CD4-positive, alpha-beta T cell (primary cell): ENCODE results near the gene NOS1AP. TPM values are rescaled to one million over a fixed set of nuclear protein-coding genes. Genes with fewer than 3 reads are reported as not detected.

Experiments
- ATAC-seq: fragments of 200-7000 bp; cut with Tn5 transposase; one replicate; pipeline ENCODE4 v1.10.0; 2022; ENCODE audit warnings: mild to moderate bottlenecking; ENCODE audit not compliant: poor library complexity
- CTCF ChIA-PET: fragments of 350-600 bp; sonication (Branson Sonifier 250); formaldehyde crosslinking; loops from one replicate; lab custom pipeline; 2021; ENCODE audit warnings: antibody characterized with exemption, inconsistent platforms; lab: Charles Lee
- POLR2A ChIA-PET: fragments of 350-600 bp; sonication (Branson Sonifier 250); formaldehyde crosslinking; loops from one replicate; lab custom pipeline; 2021; ENCODE audit warnings: antibody characterized with exemption, inconsistent platforms; lab: Charles Lee
- DNase-seq, 14 experiments: peaks; one replicate each; pipeline ENCODE4 v3.0.0-alpha.2; 2013 to 2020; ENCODE audit warnings: mixed read lengths in 2 of 14
- H3K27ac ChIP-seq, 2 donors: one replicate each; pipeline versions ENCODE4 v1.5.1 to v1.7.0; 2013; ENCODE audit warnings: low read length in 2 of 2, low read depth in 1 of 2, mild to moderate bottlenecking in 1 of 2
- H3K27me3 ChIP-seq, 2 experiments: 1 replicate in 1 of 2; 2 replicates in 1 of 2; pipeline versions ENCODE4 v1.6.1 to v1.7.0; 2013; ENCODE audit warnings: low read length in 2 of 2, control low read depth in 1 of 2, mild to moderate bottlenecking in 1 of 2, moderate library complexity in 1 of 2; ENCODE audit not compliant: insufficient read depth in 2 of 2, control insufficient read depth in 1 of 2
- H3K36me3 ChIP-seq: one replicate; pipeline ENCODE4 v1.6.1; 2013; ENCODE audit warnings: low read length, control low read depth; ENCODE audit not compliant: insufficient read depth
- H3K4me1 ChIP-seq: one replicate; pipeline ENCODE4 v1.6.1; 2013; ENCODE audit warnings: low read length, control low read depth; ENCODE audit not compliant: insufficient read depth
- H3K4me3 ChIP-seq: one replicate; pipeline ENCODE4 v1.5.1; 2013; ENCODE audit warnings: mild to moderate bottlenecking, low read length, moderate library complexity
- H3K9me3 ChIP-seq, 2 experiments: 1 replicate in 1 of 2; 2 replicates in 1 of 2; pipeline versions ENCODE4 v1.6.1 to v1.7.0; 2013; ENCODE audit warnings: low read length in 2 of 2, mild to moderate bottlenecking in 2 of 2, control low read depth in 1 of 2, moderate library complexity in 1 of 2; ENCODE audit not compliant: control insufficient read depth in 1 of 2, insufficient read depth in 1 of 2
- H3K27ac Mint-ChIP-seq: one replicate; pipeline ENCODE4 v1.8.0; 2020; ENCODE audit warnings: mixed read lengths
- H3K27me3 Mint-ChIP-seq: one replicate; pipeline ENCODE4 v1.8.0; 2021; ENCODE audit warnings: mixed read lengths
- H3K36me3 Mint-ChIP-seq: one replicate; pipeline ENCODE4 v1.8.0; 2021; ENCODE audit warnings: low read depth, mixed read lengths
- H3K4me1 Mint-ChIP-seq: one replicate; pipeline ENCODE4 v1.8.0; 2021; ENCODE audit warnings: low read depth, mixed read lengths
- H3K4me3 Mint-ChIP-seq: one replicate; pipeline ENCODE4 v1.8.0; 2020; ENCODE audit warnings: mild to moderate bottlenecking, mixed read lengths
- H3K9me3 Mint-ChIP-seq: one replicate; pipeline ENCODE4 v1.8.0; 2020; ENCODE audit warnings: mixed read lengths
- intact Hi-C, 2 experiments: fragments of 100-400 bp; cut with DNase I in 1 of 2; cut with micrococcal nuclease in 1 of 2; formaldehyde crosslinking; loops; one replicate each; pipeline versions ENCODE4 v1.15.1 to v1.9.0; 2023 to 2025; cut with DNase I, micrococcal nuclease
- total RNA-seq, 174 experiments: library from RNA in 2 of 174; stranded (reverse) in 2 of 174; gene quantifications; one replicate each; pipeline ENCODE4 v1.2.3 and lab custom pipeline; 2021 to 2026
- TF ChIP-seq, protein P1 (sequence below): fragments of 200-600 bp; IDR thresholded peaks from one replicate; pipeline ENCODE4 v1.8.0; 2022; ENCODE audit warnings: antibody characterized with exemption, mild to moderate bottlenecking

The NOS1AP gene
- total RNA-seq, 2 experiments from 2014 or later = not detected

DNA sequence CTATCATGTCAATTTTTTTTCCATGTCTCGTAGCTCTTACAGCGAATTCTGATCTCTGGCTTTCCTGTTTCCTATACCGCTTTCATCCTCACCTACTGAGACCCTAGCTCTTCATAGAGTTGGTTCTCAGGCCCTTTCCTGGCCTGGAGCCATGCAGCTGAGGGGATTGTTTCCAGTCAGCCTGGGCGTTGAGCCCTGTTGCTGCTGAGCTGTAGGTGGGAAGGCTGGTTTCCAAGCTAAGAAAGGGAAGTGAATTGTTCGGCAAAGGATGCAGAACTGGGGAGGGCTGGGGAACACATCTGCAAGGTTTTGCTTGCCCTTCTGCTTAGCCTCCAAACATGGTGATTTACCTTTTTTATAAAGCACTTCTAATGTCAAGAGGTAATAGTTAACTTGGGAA, 265.6 kb downstream of the NOS1AP start:
- Mint-ChIP-seq H3K36me3 (no peaks in the 10 kb centered on the region), H3K27ac (no peak overlapping the region), H3K4me3 (no peak overlapping the region), H3K9me3 (no peaks in the 10 kb centered on the region), H3K4me1 (no peaks in the 10 kb centered on the region), H3K27me3 (peaks cover 35% of the 10 kb centered on the region)
- TF ChIP-seq, protein P1, sequence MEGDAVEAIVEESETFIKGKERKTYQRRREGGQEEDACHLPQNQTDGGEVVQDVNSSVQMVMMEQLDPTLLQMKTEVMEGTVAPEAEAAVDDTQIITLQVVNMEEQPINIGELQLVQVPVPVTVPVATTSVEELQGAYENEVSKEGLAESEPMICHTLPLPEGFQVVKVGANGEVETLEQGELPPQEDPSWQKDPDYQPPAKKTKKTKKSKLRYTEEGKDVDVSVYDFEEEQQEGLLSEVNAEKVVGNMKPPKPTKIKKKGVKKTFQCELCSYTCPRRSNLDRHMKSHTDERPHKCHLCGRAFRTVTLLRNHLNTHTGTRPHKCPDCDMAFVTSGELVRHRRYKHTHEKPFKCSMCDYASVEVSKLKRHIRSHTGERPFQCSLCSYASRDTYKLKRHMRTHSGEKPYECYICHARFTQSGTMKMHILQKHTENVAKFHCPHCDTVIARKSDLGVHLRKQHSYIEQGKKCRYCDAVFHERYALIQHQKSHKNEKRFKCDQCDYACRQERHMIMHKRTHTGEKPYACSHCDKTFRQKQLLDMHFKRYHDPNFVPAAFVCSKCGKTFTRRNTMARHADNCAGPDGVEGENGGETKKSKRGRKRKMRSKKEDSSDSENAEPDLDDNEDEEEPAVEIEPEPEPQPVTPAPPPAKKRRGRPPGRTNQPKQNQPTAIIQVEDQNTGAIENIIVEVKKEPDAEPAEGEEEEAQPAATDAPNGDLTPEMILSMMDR = no peak
- Histone ChIP-seq H3K27ac (no peak overlapping the region), H3K36me3 (no peaks in the 10 kb centered on the region), H3K4me1 (no peaks in the 10 kb centered on the region), H3K9me3 (no peaks in the 10 kb centered on the region), H3K4me3 (no peak overlapping the region), H3K27me3 (peaks cover 3 to 4% of the 10 kb centered on the region in 2 experiments)
- POLR2A ChIA-PET = no interaction called here
- no peak for ATAC-seq
- DNase-seq = no peak
- intact Hi-C loops = no loop called here
- CTCF ChIA-PET = no interaction called here

DNA sequence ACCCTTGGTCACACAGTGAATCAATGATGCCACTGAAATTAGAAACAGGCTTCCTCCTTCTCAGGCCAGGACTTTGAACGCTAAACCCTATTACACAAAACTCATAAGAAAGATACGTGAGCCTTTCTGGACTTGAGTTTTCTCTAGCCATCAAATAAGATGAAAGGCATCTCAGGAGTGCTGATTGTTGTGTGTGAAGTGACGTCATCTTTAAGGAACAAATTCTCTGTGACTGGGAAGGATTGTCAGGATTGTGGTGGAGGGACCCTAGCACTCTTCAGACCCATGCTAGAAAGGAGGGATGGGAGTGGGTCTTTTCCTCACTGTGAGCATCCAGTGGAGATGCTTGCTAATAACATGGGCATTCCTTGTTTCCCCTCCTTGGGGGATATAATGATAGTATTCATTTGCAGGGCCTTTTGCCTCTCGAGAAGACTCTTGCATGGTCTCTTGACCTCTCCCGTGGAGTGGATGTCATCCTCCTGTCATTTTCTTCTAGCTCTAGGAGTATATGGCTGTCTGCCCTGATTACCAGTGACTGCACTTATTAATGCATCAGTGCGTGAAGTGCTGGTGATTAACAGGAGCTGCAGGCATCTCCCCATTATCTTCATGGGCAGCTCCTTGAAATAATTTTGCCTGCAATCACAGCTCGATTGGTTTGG, 267.3 kb downstream of the NOS1AP start:
- Mint-ChIP-seq H3K36me3 (no peaks in the 10 kb centered on the region), H3K27me3 (peaks cover 31% of the 10 kb centered on the region), H3K4me1 (no peaks in the 10 kb centered on the region), H3K4me3 (no peak overlapping the region), H3K9me3 (no peaks in the 10 kb centered on the region), H3K27ac (no peak overlapping the region)
- H3K4me3 ChIP-seq = no peak overlapping the region
- H3K9me3 ChIP-seq = no peaks in the 10 kb centered on the region
- intact Hi-C loops = no loop called here
- TF ChIP-seq, protein P1 = no peak
- H3K4me1 ChIP-seq = no peaks in the 10 kb centered on the region
- H3K27ac ChIP-seq = no peak overlapping the region
- ChIA-PET POLR2A (no interaction called here), CTCF (interaction anchor here (1.0 kb wide), 1 partner anchor 9 kb away, joined by 4 read pairs; no protein-coding TSS in a partner anchor)
- ATAC-seq (no peak), DNase-seq (no peak)
- peaks cover 3 to 4% of the 10 kb centered on the region in 2 experiments for H3K27me3 ChIP-seq
- no peaks in the 10 kb centered on the region for H3K36me3 ChIP-seq

DNA sequence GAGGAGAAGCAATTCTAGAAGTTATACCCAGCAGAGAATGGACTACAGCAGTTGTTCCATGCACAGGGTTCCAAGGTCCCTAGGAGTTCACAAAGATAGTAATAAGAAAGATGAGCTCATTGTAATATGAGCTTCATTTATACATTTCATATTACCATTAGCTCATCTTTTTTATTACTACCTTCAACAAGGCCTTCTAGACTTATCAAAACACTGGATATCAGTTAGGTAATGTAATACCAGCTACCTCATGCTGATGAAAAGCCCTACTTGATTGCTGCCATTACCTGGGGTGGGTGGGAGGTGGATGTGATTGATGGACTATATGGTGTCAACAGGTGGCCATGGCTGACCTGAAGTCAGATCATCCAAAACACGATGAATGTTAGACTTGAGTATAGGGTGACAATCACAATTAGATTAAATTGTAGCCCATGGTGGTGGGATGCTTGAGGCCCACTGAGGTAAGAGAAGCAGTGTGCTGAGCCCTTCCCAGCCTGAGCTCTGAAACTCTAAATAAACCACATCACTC, 273.0 kb downstream of the NOS1AP start:
- CTCF ChIA-PET = no interaction called here
- ATAC-seq = no peak

More for the DNA sequence above, 273.0 kb downstream of the NOS1AP start:
- no peak overlapping the region for H3K4me3 Mint-ChIP-seq
- intact Hi-C loops = loop anchor here in 1 of 2 experiments (10.0 kb wide), 1 partner anchor 58 kb away; no protein-coding TSS in a partner anchor
- no peaks in the 10 kb centered on the region for H3K9me3 Mint-ChIP-seq
- H3K4me1 Mint-ChIP-seq = no peaks in the 10 kb centered on the region
- POLR2A ChIA-PET = no interaction called here
- no peaks in the 10 kb centered on the region for H3K9me3 ChIP-seq
- no peaks in the 10 kb centered on the region for H3K36me3 ChIP-seq
- TF ChIP-seq, protein P1 = no peak
- H3K4me3 ChIP-seq = no peak overlapping the region
- peaks cover 11% of the 10 kb centered on the region for H3K27me3 Mint-ChIP-seq
- no peak overlapping the region for H3K27ac Mint-ChIP-seq
- no peaks in the 10 kb centered on the region for H3K36me3 Mint-ChIP-seq
- peaks cover 2 to 4% of the 10 kb centered on the region in 2 experiments for H3K27me3 ChIP-seq
- H3K4me1 ChIP-seq = no peaks in the 10 kb centered on the region
- no peak overlapping the region for H3K27ac ChIP-seq
- no peak for DNase-seq
